SJCRH30 (cell line): ENCODE results near the gene GPHN. TPM values are rescaled to one million over a fixed set of nuclear protein-coding genes. Genes with fewer than 3 reads are reported as not detected.

Experiments used
- DNase-seq, 2 experiments: peaks; one replicate each; pipeline ENCODE4 v3.0.0-alpha.2; 2015 to 2020
- H3K27ac ChIP-seq: fragments of 250-450 bp; sonication (Bioruptor Pico); 2 replicates; pipeline ENCODE4 v1.5.1; 2020; ENCODE audit warnings: mild to moderate bottlenecking, moderate library complexity
- H3K27me3 ChIP-seq: fragments of 250-450 bp; sonication (Bioruptor Pico); 2 replicates; pipeline ENCODE4 v1.5.1; 2020; ENCODE audit warnings: mild to moderate bottlenecking, moderate library complexity
- H3K36me3 ChIP-seq: fragments of 250-450 bp; sonication (Bioruptor Pico); 2 replicates; pipeline ENCODE4 v1.5.1; 2020; ENCODE audit warnings: mild to moderate bottlenecking, moderate library complexity
- H3K4me1 ChIP-seq: fragments of 250-450 bp; sonication (Bioruptor Pico); 2 replicates; pipeline ENCODE4 v1.5.1; 2020; ENCODE audit warnings: mild to moderate bottlenecking, moderate library complexity
- H3K4me3 ChIP-seq: fragments of 250-450 bp; sonication (Bioruptor Pico); 2 replicates; pipeline ENCODE4 v1.5.1; 2020; ENCODE audit warnings: mild to moderate bottlenecking, moderate library complexity
- H3K9me3 ChIP-seq: fragments of 250-450 bp; sonication (Bioruptor Pico); replicated peaks from 2 replicates; pipeline ENCODE4 v1.5.1; 2020; ENCODE audit warnings: mild to moderate bottlenecking, moderate library complexity
- total RNA-seq: library from RNA; depleted of rRNA; stranded (reverse); fragments of >200 nt; shearing (Covaris generic); gene quantifications from 2 replicates; pipeline ENCODE4 v1.2.3, GENCODE V29; 2014; rRNA removed

Gene GPHN
- total RNA-seq, 1 experiment from 2014 or later = 29.6 TPM

DNA sequence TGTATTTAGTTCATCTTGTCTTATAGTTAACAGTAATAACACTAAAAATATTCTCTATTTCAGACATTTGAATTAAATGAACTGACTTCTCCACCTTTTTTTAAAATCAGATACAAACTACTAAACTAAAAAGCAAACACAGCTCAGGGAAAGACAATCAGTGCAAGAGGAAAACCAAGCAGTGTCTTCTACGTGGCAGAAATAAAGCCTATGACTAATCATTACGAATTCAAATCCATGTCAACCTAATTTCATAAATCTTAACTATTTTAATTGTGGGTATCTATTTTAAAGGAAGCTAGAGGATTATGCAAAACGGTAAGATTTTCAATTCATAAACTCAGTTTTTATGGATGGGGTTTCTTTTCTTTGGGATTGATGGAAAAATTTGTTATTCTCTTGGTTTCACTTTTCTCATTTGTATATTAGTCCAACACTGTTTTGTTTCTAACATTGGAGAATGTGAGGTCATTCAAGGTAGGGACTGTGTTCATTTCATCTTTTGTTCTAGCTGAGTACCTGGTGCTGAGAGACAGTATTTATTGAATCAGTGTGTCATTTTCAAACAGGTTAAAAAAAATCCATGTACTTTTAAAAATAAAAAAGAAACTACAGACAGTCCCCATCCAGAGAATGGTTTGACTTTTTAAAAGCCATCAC is 720.5 kb downstream of the GPHN start:
- no peaks in the 10 kb centered on the region for H3K36me3 ChIP-seq
- no peak overlapping the region for H3K27ac ChIP-seq
- no peaks in the 10 kb centered on the region for H3K27me3 ChIP-seq
- H3K4me3 ChIP-seq = no peak overlapping the region
- DNase-seq = no peak
- peaks cover 13% of the 10 kb centered on the region for H3K4me1 ChIP-seq
- no peaks in the 10 kb centered on the region for H3K9me3 ChIP-seq

Other genes with a start within 250 kb of the GPHN start
- gene CCDC196, start 21.8 kb upstream of the GPHN start, total RNA-seq = not detected in 2 replicates